ENCODE measurements around the gene PTPN11. TPM values are rescaled to one million over a fixed set of nuclear protein-coding genes. Genes with fewer than 3 reads are reported as not detected.
"Not testable (repeated sequence)": the region's sequence is repeated elsewhere in the genome, so short reads cannot be mapped to it uniquely, and the experiment has no call there.

The PTPN11 gene
- total RNA-seq (2014; rRNA removed; shearing (Covaris generic); ENCODE audit: low replicate concordance), result 18.5 and 48.3 TPM in 2 replicates

DNA sequence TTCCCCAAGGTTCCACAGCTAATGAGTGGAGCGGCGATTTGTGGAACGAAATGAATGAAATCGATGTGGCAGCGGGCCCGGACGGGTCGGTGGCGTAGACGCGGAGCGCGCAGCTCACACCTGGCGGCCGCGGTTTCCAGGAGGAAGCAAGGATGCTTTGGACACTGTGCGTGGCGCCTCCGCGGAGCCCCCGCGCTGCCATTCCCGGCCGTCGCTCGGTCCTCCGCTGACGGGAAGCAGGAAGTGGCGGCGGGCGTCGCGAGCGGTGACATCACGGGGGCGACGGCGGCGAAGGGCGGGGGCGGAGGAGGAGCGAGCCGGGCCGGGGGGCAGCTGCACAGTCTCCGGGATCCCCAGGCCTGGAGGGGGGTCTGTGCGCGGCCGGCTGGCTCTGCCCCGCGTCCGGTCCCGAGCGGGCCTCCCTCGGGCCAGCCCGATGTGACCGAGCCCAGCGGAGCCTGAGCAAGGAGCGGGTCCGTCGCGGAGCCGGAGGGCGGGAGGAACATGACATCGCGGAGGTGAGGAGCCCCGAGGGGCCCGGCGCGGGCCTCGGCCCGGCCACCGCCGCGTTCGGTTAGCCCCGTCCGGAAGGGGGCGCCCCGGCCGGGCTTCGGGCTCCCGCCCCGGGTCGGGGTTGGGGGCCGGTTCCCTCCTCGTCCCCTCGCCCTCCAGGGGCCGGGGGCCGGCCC, at the start of gene PTPN11:
PTPN11 (plus strand) TSS at position 340 of the 689 bp plus-strand sequence; CDS start at position 505, 165 bp downstream.
- Histone ChIP-seq H3K4me3 (peak within 1 kb of the TSS; percentile 98), H3K9me3 (no peaks in the 10 kb centered on the region; the same call in 1 of the 2 replicates), H3K36me3 (peaks cover 23% of the 10 kb centered on the region), H3K27me3 (no peaks in the 10 kb centered on the region)
- peak; percentile 87 for DNase-seq

DNA sequence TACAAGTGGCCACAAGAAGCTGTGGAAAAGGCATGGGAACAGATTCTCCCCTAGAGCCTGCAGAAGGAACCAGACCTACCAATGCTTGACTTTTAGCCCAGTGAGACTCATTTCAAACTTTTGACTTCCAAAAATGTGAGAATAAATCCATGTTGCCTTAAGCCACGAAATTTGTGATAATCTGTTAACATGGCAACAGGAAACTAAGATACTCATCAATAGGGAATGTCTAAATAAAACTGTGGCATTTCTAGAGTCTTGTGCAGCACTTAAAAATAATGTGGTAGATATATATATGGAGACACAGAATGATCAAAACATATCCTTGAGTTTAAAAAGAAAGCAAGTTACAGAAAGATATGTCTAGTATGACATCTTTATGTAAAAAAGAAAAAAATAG, 48.5 kb upstream of the PTPN11 start:
- H3K9me3 ChIP-seq, result no peaks in the 10 kb centered on the region
- no peak for DNase-seq

DNA sequence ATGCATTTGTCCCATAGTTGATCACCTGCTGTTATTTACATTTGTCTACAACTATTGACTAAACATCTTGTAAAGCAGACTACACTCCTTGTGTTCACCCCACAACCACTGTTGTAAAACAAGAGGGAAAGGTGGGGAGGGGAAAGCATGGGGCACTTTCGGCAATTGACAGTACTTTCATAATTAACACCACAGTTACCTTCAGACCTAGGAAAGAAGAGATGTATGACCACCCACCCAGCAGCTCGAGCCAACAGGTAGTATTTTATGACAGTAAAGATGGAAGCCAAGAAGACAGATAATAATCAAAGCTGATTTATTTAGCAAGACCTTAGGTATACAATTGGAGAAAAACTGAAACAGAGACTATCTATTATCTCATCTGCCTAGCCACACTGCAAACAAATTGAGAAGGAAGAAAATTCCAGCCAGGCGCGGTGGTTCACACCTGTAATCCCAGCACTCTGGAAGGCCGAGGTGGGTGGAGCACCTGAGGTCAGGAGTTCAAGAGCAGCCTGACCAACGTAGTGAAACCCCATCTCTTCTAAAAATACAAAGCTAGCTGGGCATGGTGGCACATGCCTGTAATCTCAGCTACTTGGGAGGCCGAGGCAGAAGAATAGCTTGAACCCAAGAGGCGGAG, 47.8 kb upstream of the PTPN11 start:
- H3K9me3 ChIP-seq, result no peaks in the 10 kb centered on the region
- H3K36me3 ChIP-seq, result no peaks in the 10 kb centered on the region; the same call in 1 of the 2 replicates
- no peak for DNase-seq
- H3K27me3 ChIP-seq, result no peaks in the 10 kb centered on the region
- H3K4me3 ChIP-seq, result no peak overlapping the region

More for the DNA sequence above, 48.5 kb upstream of the PTPN11 start:
- no peaks in the 10 kb centered on the region; the same call in 1 of the 2 replicates for H3K36me3 ChIP-seq
- H3K4me3 ChIP-seq, result no peak overlapping the region
- no peaks in the 10 kb centered on the region for H3K27me3 ChIP-seq

DNA sequence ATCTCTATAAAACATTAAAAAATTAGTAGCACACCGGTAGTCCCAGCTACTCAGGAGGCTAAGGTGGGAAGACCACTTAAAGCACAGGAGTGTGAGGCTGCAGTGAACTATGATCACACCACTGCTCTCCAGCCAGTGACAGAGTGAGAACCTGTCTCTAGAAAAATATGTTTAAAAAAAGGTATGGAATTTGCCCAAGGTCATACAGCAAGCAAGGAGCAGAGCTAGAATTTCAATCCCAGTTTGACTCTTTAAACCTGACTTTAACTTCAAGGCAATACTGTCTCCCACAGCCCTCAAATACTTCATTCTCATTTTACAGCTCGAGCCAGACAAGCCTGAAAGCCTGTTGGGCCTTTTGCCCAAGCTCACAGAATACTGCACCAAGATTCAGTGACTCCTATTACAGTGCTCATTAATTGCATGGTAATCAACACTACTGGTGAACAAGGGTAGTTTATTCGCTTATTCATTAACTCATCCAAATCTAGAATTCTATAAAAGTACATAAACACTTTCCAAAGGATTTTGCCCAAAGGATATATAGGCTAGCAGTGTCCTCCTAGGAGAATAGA, 44.5 kb upstream of the PTPN11 start:
- DNase-seq, result no peak
- Histone ChIP-seq H3K4me3 (no peak overlapping the region), H3K36me3 (no peaks in the 10 kb centered on the region; the same call in 1 of the 2 replicates), H3K9me3 (no peaks in the 10 kb centered on the region), H3K27me3 (no peaks in the 10 kb centered on the region)

DNA sequence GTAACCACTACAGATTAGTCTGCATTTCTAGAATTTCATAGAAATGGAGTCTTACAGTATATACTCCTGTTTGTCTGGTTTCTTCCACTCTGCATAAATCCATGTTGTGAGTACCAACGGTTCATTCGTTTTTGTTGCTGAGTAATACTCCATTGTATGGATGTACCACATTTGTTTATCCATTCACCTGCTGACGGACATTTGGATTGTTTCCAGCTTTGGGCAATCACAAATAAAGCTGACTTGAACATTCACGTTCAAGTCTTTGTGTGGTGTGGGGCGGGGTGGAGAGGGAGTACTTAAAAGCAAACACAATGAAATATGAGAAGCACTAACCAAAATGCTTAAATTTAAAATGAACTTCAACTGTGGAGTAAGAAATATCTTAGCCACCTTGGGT, 43.6 kb upstream of the PTPN11 start:
- no peak for DNase-seq
- no peaks in the 10 kb centered on the region for H3K9me3 ChIP-seq
- no peak overlapping the region for H3K4me3 ChIP-seq
- no peaks in the 10 kb centered on the region; the same call in 1 of the 2 replicates for H3K36me3 ChIP-seq
- H3K27me3 ChIP-seq, result no peaks in the 10 kb centered on the region

DNA sequence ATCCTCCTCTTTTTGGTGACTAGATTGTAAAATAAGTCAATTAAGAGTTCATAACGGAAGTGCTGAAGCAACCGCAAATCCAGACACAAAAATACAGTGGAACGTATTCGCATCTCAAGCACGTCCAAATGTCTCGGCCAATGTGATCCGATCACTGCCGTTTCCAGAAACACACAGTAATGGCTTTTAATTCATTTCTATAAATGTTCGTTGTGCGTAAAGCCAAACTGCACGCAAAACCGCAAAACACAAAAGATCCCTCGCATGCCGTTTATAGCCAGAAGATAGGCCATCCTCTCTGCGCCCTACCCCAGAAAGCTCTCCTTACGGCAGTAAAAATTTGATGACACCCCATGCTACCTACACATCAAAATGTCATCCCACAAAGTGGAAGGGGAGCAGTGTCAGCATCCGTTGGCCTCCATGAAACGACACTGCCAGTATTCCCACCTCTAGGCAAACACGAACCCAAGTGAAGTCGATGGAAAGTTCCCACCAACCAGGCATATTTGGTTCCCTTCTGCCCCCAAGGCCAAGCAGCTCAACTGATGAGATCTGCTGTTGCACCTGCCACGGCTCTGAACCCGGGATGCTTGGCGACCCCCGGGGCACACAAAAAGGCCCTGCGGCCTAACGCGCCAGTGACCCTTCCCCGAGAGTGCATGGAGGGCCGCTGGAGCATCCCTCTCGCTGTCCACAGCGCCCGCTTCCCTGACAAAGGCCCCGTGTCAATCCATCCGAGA, 37.9 kb upstream of the PTPN11 start:
- no peaks in the 10 kb centered on the region for H3K27me3 ChIP-seq
- no peaks in the 10 kb centered on the region for H3K36me3 ChIP-seq
- peak overlapping the region; percentile 64 for H3K4me3 ChIP-seq
- no peak for DNase-seq
- H3K9me3 ChIP-seq, result no peaks in the 10 kb centered on the region

DNA sequence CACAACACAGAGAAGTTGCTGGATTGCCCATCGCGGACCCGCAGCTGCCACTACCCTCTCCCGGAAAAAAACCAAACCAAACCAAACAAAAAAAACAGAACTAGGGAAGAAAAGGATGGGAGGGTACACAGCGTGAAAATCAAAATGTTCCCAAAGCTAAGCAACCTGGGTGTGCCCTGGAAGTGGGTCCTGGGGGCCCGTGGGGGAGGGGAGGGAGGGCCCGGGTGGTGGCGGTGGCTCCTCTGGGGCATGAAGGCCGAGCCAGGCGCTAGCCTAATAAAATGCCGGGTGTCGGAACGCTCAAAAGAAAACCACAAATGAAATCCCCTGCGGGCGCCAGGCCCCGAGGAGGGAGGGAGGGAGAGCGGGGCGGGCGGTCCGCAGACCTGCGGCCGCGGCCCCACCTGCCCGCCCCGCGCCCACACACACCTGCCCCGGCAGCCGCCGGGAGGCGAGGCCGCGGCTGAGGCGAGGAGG, 37.3 kb upstream of the PTPN11 start:
- Histone ChIP-seq H3K4me3 (peak overlapping the region; percentile 64), H3K9me3 (no peaks in the 10 kb centered on the region), H3K36me3 (no peaks in the 10 kb centered on the region), H3K27me3 (no peaks in the 10 kb centered on the region)
- DNase-seq, result no peak

DNA sequence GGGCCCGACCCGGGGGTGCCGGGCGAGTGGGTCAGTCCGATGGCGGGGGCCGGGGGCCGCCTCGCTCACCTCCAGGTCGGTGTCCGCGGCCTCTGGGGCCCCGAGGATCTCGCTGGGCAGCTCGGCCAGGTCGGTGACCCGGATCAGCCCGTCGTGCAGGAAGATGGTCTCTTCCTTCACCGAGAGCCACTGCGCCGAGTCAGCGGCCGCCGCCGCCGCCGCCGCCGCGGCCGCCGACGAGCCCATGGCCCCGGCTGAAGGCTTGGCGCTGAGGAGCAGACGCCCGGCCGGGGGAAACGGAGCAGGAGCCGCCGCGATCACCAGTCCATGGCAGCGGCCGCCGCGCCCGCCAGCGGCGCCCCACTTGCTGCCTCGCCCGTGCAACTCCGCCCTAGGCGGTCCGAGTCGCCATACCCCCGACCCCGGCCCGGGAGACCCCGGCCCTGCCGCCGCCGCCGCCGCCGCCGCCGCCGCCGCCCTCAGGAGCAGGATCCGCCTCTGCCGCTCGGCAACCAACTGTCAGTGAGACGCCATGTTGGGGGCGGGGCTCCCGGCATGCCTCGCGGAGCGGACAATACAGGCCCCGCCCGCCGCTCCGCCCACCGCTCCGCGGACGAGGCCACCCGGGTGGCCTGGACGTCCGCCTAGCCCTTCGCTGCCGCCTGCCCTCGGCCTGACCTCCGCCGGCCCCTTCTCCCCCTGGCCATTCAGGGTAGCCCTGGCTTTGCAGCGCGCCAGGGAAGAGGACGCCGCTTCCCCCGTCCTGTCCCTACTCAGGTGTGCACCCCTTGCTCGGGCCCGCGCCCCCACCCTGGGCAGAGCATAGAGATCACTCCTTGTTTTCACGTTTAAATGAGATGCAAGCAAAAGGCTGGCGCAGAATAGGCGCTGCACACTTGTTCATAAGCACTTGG, 36.6 kb upstream of the PTPN11 start, which contains the start of gene HECTD4:
HECTD4 (minus strand) TSS at position 549 of the 914 bp plus-strand sequence; CDS start at position 246, 303 bp downstream.
- peak; percentile 93 for DNase-seq
- H3K4me3 ChIP-seq, result peak within 1 kb of the TSS; percentile 64
- no peaks in the 10 kb centered on the region for H3K36me3 ChIP-seq
- H3K9me3 ChIP-seq, result no peaks in the 10 kb centered on the region
- no peaks in the 10 kb centered on the region for H3K27me3 ChIP-seq

DNA sequence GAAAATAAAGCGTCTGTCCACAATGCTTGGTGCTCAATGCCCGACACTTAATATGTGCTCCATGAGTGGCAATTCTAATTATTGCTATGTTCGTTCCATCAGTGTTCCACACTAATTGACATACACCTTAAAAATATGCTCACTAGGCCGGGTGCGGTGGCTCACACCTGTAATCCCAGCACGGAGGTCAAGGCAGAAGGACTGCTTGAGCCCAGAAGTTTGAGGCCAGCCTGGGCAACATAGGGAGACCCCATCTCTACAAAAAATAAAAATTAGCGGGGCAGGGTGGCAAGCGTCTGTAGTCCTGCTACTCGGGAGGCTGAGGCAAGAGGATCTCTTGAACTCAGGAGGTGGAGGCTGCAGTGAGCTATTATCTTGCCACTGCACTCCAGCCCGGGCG, 35.9 kb upstream of the PTPN11 start:
- H3K36me3 ChIP-seq, result no peaks in the 10 kb centered on the region
- no peak for DNase-seq
- peak overlapping the region; percentile 64 for H3K4me3 ChIP-seq
- H3K27me3 ChIP-seq, result no peaks in the 10 kb centered on the region
- no peaks in the 10 kb centered on the region for H3K9me3 ChIP-seq

DNA sequence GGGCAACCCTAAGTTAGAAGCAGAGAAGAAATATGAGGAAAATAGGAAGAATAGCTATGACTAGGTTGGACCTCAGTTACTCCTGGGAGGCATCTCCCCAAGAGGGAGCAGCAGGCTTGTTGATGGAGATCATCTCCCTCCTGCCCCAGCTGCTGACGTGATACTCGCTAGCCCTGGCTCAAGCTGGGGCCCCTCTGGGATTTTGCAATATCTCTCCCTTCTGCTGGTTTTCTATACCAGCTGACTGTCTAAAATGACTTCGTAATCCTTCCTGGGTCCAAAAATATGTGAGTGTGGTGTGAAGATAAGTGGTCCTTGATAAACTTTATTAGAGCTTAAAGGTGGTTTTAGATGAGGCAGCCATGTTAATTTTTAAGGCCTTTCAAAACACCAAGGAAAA, 32.0 kb upstream of the PTPN11 start:
- Histone ChIP-seq H3K27me3 (no peaks in the 10 kb centered on the region; the same call in 1 of the 2 replicates), H3K9me3 (no peaks in the 10 kb centered on the region), H3K36me3 (no peaks in the 10 kb centered on the region), H3K4me3 (no peak overlapping the region)
- no peak for DNase-seq

DNA sequence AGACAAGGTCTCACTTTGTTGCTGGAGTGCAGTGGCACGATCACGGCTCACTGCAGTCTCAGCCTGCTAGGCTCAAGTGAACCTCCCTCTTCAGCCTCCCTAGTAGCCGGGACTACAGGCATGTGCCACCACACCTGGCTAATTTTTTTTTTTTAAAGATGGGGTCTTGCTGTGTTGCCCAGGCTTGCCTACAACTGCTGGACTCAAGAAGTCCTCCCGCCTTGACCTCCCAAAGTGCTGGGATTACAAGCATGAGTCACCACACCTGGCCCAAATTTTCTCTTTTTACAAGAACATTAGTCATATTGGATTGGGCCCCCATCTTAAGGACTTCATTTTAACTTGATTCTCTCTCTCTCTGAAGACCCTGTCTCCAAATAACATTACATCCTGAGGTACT, 29.5 kb upstream of the PTPN11 start:
- Histone ChIP-seq H3K4me3 (no peak overlapping the region), H3K27me3 (no peaks in the 10 kb centered on the region; the same call in 1 of the 2 replicates), H3K36me3 (no peaks in the 10 kb centered on the region), H3K9me3 (no peaks in the 10 kb centered on the region)
- no peak for DNase-seq

DNA sequence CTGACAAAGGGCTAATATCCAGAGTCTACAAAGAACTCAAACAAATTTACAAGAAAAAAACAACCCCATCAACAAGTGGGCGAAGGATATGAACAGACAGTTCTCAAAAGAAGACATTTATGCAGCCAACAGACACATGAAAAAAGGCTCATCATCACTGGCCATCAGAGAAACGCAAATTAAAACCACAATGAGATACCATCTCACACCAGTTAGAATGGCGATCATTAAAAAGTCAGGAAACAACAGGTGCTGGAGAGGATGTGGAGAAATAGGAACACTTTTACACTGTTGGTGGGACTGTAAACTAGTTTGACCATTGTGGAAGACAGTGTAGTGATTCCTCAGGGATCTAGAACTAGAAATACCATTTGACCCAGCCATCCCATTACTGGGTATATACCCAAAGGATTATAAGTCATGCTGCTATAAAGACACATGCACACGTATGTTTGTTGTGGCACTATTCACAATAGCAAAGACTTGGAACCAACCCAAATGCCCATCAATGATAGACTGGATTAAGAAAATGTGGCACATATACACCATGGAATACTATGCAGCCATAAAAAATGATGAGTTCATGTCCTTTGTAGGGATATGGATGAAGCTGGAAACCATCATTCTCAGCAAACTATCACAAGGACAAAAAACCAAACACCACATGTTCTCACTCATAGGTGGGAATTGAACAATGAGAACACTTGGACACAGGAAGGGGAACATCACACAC, 28.7 kb upstream of the PTPN11 start:
- not testable (repeated sequence) for H3K36me3 ChIP-seq, DNase-seq, H3K4me3 ChIP-seq, H3K9me3 ChIP-seq, H3K27me3 ChIP-seq

DNA sequence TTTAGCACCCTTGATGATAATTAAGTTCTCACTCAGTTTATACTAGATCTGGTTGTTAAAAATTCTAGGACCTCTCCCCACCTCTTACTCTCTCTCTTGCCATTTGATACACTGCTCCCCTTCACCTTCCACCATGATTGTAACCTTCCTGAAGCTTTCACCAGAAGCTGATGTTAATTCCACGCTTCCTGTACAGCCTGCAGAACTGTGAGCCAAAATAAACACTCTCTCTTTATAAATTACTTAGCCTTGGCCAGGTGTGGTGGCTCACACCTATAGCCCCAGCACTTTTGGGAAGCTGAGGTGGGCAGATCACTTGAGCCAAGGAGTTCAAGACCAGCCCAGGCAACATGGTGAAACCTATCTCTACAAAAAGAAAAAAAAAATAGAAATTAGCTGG, 25.4 kb upstream of the PTPN11 start:
- no peaks in the 10 kb centered on the region; the same call in 1 of the 2 replicates for H3K27me3 ChIP-seq
- peaks cover 2% of the 10 kb centered on the region; the same call in 1 of the 2 replicates for H3K9me3 ChIP-seq
- no peaks in the 10 kb centered on the region for H3K36me3 ChIP-seq
- no peak for DNase-seq
- H3K4me3 ChIP-seq, result no peak overlapping the region

DNA sequence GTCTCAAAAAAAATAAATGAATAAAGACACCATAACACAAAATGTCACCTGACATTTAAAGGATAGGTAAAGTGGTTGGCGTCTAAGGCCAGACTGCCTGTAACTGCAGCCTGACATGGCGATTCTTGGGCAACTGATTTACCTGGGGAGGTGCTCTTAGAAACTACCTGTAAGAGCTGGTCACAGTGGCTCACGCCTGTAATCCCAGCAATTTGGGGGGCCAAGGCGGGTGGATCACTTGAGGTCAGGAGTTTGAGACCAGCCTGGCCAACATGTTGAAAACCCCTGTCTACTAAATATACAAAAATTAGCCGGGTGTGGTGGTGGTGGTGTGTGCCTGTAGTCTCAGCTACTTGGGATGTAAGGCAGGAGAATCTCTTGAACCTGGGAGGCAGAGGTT, 17.7 kb upstream of the PTPN11 start:
- DNase-seq, result no peak
- no peaks in the 10 kb centered on the region for H3K9me3 ChIP-seq
- H3K4me3 ChIP-seq, result no peak overlapping the region
- H3K36me3 ChIP-seq, result peaks cover 21% of the 10 kb centered on the region
- H3K27me3 ChIP-seq, result no peaks in the 10 kb centered on the region

DNA sequence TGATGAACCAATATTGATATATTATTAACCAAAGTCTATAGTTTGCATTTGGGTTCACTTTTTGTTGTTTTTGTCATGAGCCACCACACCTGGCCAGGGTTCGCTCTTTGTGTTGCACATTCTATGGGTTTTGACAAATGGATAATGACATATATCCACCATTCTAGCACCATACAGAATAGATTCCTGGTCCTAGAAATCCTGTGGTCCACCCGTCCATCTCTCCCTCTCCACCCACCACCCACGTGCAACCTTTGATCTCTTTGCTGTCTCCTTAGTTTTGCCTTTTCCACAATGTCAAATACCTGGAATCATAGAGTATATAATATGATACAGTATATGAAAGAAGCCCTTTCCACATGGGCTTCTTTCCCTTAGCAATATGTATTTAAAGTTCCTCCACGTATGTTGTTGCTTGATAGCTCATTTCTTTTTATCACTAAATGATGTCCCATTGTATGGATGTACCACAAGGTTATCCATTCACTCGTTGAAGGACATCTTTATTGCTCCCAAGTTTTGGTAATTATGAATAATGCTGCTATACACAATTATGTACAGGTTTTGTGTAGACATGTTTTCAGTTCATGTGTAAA, 16.7 kb upstream of the PTPN11 start:
- Histone ChIP-seq H3K36me3 (peaks cover 31% of the 10 kb centered on the region), H3K4me3 (no peak overlapping the region), H3K27me3 (no peaks in the 10 kb centered on the region)

More for the DNA sequence above, 16.7 kb upstream of the PTPN11 start:
- no peaks in the 10 kb centered on the region for H3K9me3 ChIP-seq
- DNase-seq, result no peak

All from MG63 (cell line).